ENCODE results near the gene OTULINL. TPM values are rescaled to one million over a fixed set of nuclear protein-coding genes. Genes with fewer than 3 reads are reported as not detected.

The OTULINL gene
- total RNA-seq, 1 donor from 2014 or later: 7.5 TPM

- no peak for DNase-seq
Observed at GRCh38 chr5:14600846-14601245, 19.3 kb downstream of the OTULINL start.

- no peak for DNase-seq
Observed at GRCh38 chr5:14603141-14603540, 21.5 kb downstream of the OTULINL start.

GRCh38 chr5:14607104-14607503 is 25.5 kb downstream of the OTULINL start:
- no peak for DNase-seq

- DNase-seq: no peak
Observed at GRCh38 chr5:14608169-14608568, 26.6 kb downstream of the OTULINL start.

GRCh38 chr5:14611737-14612136 is 30.1 kb downstream of the OTULINL start:
- DNase-seq: peak; percentile 58

GRCh38 chr5:14614490-14614889 is 32.9 kb downstream of the OTULINL start:
- DNase-seq: no peak

- DNase-seq: no peak
Observed at GRCh38 chr5:14615365-14615764, 33.8 kb downstream of the OTULINL start.

- no peak for DNase-seq
Observed at GRCh38 chr5:14617441-14617840, 35.8 kb downstream of the OTULINL start.

GRCh38 chr5:14627270-14627669 is 45.7 kb downstream of the OTULINL start:
- DNase-seq: no peak

GRCh38 chr5:14628346-14628745 is 46.8 kb downstream of the OTULINL start:
- no peak for DNase-seq

- DNase-seq: no peak
Observed at GRCh38 chr5:14630671-14631070, 49.1 kb downstream of the OTULINL start.

GRCh38 chr5:14635656-14636055 is 54.1 kb downstream of the OTULINL start:
- no peak for DNase-seq

- DNase-seq: no peak
Observed at GRCh38 chr5:14640765-14641164, 59.2 kb downstream of the OTULINL start.

GRCh38 chr5:14644623-14645237 is 63.1 kb downstream of the OTULINL start:
- no peak for DNase-seq

GRCh38 chr5:14650052-14650451 is 68.5 kb downstream of the OTULINL start:
- DNase-seq: no peak

GRCh38 chr5:14655146-14655741 is 73.7 kb downstream of the OTULINL start:
- no peak for DNase-seq

GRCh38 chr5:14656898-14657297 is 75.3 kb downstream of the OTULINL start:
- DNase-seq: no peak

GRCh38 chr5:14659821-14660607 is 78.4 kb downstream of the OTULINL start:
- no peak for DNase-seq

GRCh38 chr5:14660833-14661232 is 79.2 kb downstream of the OTULINL start:
- no peak for DNase-seq

Measured in skin of body (tissue), 2 donors.